Measurements from ENCODE around the gene SNX21.

DNA sequence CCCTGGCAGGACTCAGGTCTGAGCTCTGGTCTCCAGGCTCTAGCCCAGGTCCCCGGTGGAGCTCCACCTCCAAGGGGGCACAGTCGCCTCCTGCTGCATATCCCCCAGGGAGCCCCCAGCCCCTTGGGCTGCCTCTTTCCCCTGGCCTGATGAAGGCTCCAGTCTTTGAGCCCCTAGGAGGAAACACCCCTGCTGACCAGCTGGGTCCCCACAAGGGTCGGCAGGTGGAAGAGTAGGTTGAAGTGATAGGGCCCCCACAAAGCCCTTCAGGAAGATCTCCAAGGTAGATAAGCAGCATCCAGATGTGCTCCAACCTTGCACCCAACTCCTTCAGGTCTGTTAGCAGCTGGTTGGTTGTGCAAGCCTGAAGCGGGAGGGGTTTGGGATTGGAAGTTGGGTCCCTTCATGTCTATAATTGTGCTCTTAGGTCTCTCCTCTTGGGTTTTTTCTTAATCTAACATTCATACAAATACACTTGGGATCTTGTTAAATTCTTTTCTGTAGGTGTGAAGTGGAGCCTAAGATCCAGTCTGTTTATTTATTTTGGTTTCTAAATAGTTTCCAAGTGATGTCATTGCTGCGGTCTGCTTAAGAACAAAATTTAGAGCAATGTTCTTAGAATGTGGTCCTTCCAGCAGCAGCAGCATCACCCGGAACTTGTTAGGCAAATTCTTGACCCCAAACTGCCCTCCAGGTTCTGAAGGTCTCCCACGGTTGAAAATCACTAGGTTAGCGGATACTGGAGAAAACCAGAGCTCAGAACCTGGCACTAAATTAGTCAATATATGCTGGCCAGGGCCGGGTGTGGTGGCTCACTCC lies 16.0 kb upstream of the SNX21 start:
- no peak for TF ChIP-seq EZH2phosphoT487 (IDR thresholded peaks at IDR 0.05; ENCODE audit: borderline replicate concordance, low read depth, low read length)
- TF ChIP-seq, protein P1, sequence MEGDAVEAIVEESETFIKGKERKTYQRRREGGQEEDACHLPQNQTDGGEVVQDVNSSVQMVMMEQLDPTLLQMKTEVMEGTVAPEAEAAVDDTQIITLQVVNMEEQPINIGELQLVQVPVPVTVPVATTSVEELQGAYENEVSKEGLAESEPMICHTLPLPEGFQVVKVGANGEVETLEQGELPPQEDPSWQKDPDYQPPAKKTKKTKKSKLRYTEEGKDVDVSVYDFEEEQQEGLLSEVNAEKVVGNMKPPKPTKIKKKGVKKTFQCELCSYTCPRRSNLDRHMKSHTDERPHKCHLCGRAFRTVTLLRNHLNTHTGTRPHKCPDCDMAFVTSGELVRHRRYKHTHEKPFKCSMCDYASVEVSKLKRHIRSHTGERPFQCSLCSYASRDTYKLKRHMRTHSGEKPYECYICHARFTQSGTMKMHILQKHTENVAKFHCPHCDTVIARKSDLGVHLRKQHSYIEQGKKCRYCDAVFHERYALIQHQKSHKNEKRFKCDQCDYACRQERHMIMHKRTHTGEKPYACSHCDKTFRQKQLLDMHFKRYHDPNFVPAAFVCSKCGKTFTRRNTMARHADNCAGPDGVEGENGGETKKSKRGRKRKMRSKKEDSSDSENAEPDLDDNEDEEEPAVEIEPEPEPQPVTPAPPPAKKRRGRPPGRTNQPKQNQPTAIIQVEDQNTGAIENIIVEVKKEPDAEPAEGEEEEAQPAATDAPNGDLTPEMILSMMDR (conservative IDR thresholded peaks at IDR 0.05; ENCODE audit: low read length), result no peak

Data from OCI-LY7 (cell line).